NT2/D1 (cell line): ENCODE results near the gene DSC2.

ENCODE experiments used
- YY1 ChIP-seq: IDR thresholded peaks from 2 replicates; pipeline ENCODE4 v1.6.1; 2011; ENCODE audit not compliant: insufficient read length, insufficient read depth
- ZNF274 ChIP-seq: IDR thresholded peaks from 2 replicates; pipeline ENCODE4 v1.6.1; 2011; ENCODE audit warnings: mild to moderate bottlenecking, low read depth, low read length

DNA sequence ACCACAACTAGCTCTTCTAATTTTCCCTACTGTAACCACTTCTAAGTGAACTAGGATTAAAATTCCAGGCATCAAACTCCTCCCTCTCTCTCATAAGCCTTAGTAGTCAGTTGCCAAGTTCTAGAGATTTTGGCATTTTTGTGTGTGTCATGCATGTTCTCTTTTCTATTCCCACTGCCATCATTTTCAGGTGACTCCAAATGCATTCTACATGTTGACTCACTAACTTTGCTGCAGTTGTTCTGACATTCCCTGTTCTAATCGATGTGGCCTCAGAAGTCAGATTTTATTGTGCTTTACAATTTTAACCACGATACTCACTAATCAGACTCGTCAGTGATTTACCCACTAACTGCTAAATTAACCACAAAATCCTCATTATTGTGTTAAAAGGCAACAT lies 47.1 kb upstream of the DSC2 start:
- TF ChIP-seq ZNF274 (no peak), YY1 (no peak)
